Stimulated activated CD4-positive, alpha-beta T cell treated with anti-CD3 and anti-CD28 coated beads, Interleukin-2, amount 100 ng/mL, for 24 hours (primary cell): ENCODE results near the gene CHST2.

ENCODE experiments used
- DNase-seq, 2 donors: peaks; one replicate each; pipeline ENCODE4 v3.0.0-alpha.2; 2020

CHST2 gene

DNA sequence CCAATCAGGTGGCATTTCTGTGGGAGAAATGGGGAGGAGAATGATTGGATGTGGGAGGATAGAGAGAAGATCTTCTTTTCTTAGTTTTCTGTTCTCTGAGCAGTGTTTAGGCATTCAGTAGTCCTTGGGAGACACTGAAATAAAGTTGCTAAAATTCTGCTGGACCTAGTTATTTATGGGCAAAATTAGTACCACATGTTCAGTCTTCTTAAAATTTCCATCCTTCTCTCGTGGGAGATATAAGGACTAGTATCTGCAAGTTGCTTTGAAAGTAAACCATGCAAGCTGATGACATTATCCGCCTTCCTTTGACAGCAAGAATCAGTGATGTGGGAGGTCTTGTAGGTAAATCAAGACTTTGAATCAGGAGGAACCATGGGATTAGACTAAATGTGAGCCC lies 19.9 kb upstream of the CHST2 start:
- no peak for DNase-seq

- no peak for DNase-seq
Observed at GRCh38 chr3:143100451-143100850, 19.1 kb upstream of the CHST2 start.

DNA sequence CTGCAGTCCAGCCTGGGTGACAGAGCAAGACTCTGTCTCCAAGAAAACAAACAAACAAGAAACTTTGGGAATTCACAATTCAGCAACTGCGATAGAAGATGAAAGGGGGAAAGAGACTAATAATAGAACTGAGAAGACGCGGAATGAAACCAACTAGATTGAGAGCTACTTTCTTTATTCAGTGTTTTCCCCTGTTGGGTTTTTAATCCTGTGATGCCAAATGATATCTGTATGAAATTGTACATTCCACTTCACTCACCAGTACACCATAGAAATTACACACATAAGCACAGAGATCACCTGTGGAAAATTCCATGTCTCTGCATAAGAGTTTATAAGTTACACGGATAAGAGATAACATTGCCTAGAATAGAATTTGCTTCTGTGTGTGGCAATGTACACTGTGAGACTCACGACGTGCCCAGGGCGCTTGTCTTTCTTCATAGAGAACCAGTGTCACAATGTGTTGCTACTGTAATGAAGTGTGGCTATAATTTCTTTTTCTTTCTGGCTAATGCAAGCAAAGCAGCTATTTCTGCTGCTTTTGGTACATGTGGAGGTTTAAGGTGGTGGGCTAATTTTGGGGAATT lies 17.7 kb upstream of the CHST2 start:
- DNase-seq: no peak

DNA sequence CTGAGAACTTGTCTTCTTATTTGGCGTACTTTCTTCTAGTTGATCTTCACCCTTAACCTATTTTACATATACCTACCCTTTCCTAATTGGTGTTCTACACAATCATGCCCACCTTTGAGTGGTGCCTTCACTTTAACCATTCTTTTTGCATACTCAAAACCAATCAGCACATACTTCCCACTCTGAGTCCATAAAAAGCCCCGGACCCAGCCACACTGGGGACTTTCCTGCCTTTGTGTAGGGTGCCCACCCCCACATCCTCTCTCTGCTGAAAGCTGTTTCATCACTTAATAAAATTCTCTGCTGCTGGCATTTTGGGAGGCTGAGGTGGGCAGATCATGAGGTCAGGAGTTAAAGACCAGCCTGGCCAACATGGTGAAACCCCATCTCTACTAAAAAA lies 15.9 kb upstream of the CHST2 start:
- DNase-seq: no peak

- DNase-seq: no peak
Observed at GRCh38 chr3:143105170-143105569, 14.4 kb upstream of the CHST2 start.

DNA sequence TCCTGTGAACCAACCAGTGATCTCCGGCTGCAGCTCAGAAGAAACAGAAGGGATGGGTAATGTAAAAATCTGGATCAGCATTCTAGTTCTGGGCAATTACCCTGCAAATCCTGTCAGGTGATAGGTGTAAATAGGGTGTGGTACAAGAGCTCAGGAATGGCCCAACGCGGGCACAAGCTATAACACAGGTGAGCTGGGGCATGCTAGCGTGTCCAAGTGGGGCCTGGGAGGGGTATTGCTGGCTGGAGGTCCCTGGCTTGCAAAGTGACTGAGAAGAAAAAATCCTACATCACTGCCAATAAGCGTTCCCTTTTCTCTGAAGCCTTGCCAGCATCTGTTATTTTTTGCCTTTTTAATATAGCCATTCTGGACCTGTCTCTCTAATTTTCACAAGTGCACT lies 9.7 kb upstream of the CHST2 start:
- DNase-seq: no peak

DNA sequence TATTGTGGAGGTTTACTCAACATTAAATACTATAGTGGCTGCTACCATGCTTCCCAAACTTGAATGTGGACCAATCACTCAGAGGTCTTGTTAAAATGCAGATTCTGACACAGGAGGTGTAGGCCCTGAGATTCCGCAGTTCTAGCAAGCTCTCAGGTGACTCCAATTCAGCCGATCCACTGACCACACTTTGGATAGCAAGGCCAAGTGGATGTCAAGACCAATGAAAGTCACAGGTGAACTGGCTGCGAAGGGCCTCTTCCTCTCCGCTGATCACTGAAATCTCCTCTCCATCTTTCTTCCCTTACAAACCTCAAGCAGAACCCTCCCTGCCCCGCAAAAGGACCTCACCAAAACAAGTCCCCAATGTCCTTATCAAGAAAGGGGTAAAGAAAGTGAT lies 9.2 kb upstream of the CHST2 start:
- DNase-seq: no peak

DNA sequence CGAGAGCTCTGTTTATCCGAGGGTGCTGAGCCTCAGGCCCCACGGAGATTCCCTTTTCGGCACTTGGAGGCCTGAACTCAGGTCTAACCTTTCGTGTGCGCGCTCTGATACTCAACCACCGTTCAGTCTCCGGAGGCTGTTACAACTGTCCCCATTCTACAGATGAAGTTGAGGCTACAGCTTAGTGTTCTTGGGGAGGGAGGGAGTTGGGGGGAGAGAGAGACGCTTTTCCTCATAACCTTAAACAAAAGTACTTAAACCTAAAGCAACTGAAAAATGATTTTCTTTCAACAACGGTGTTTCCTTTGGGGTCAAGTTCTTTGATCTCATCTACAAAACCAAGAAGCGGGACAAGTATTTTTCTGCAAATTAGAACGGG lies 952 bp upstream of the CHST2 start:
- no peak for DNase-seq

GRCh38 chr3:143119974-143120715 lies 574 bp downstream of the CHST2 start:
- peak; percentile 41 to 56 for DNase-seq

DNA sequence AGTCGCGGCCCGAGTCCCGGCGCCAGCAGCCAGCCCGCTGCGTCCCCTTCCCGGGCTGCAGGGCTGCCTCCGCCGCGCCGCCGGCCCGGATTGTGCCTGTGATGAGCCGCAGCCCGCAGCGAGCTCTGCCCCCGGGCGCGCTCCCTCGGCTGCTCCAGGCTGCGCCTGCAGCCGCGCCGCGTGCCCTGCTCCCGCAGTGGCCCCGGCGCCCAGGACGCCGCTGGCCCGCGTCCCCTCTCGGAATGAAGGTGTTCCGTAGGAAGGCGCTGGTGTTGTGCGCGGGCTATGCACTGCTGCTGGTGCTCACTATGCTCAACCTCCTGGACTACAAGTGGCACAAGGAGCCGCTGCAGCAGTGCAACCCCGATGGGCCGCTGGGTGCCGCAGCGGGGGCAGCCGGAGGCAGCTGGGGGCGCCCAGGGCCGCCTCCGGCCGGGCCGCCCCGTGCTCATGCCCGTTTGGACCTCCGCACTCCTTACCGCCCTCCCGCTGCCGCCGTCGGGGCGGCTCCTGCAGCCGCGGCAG lies 1.2 kb downstream of the CHST2 start:
- peak; percentile 41 to 48 for DNase-seq

DNA sequence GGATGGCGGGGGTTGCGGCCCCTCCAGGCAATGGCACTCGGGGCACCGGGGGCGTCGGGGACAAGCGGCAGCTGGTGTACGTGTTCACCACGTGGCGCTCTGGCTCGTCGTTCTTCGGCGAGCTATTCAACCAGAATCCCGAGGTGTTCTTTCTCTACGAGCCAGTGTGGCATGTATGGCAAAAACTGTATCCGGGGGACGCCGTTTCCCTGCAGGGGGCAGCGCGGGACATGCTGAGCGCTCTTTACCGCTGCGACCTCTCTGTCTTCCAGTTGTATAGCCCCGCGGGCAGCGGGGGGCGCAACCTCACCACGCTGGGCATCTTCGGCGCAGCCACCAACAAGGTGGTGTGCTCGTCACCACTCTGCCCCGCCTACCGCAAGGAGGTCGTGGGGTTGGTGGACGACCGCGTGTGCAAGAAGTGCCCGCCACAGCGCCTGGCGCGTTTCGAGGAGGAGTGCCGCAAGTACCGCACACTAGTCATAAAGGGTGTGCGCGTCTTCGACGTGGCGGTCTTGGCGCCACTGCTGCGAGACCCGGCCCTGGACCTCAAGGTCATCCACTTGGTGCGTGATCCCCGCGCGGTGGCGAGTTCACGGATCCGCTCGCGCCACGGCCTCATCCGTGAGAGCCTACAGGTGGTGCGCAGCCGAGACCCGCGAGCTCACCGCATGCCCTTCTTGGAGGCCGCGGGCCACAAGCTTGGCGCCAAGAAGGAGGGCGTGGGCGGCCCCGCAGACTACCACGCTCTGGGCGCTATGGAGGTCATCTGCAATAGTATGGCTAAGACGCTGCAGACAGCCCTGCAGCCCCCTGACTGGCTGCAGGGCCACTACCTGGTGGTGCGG lies 1.9 kb downstream of the CHST2 start:
- peak; percentile 69 to 77 for DNase-seq

GRCh38 chr3:143122089-143122430 lies 2.5 kb downstream of the CHST2 start:
- no peak for DNase-seq

- DNase-seq: no peak
Observed at GRCh38 chr3:143122608-143123352, 3.2 kb downstream of the CHST2 start.

DNA sequence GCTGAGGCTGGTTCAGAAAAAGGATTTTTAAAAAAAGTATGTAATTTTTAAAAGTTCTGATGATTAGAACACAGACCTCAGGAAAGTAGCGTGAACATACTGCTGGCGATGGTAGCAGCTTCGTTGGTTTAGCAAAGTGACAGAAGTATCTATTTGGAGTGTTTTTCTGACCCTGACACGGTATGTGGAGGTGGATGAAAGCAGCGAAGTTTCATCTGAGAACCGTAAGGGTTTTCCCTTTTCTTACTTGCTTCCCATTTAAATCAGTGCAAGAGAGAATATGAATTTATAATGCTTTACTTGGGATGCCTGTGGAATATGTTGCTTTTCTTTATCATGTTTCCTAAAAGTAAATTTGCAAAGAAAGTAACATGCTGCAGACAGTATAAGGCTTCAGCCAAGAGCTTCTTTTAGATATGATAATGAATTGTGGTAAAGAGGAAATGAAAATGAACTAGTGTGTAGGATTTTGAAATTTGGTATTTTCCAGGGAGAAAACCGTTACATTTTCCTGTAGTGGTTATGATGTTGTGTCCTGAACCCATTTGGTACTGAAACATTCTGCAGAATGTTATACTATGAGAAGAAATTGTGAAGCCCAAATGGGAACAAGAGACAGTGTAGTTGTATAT lies 3.9 kb downstream of the CHST2 start:
- no peak for DNase-seq

- DNase-seq: no peak
Observed at GRCh38 chr3:143124601-143125520, 5.3 kb downstream of the CHST2 start.

GRCh38 chr3:143127801-143128200 lies 8.2 kb downstream of the CHST2 start:
- no peak for DNase-seq

GRCh38 chr3:143128227-143128955 lies 8.8 kb downstream of the CHST2 start:
- no peak for DNase-seq

GRCh38 chr3:143132246-143132980 lies 12.8 kb downstream of the CHST2 start:
- DNase-seq: no peak

GRCh38 chr3:143134471-143134870 lies 14.9 kb downstream of the CHST2 start:
- DNase-seq: no peak

- no peak for DNase-seq
Observed at GRCh38 chr3:143135150-143135549, 15.6 kb downstream of the CHST2 start.
